Esophagus muscularis mucosa (tissue), 4 donors: ENCODE data around the gene MGAT5B. TPM values are rescaled to one million over a fixed set of nuclear protein-coding genes. Genes with fewer than 3 reads are reported as not detected.
"Not testable (repeated sequence)": the region's sequence is repeated elsewhere in the genome, so short reads cannot be mapped to it uniquely, and the experiment has no call there.

Experiments
- DNase-seq: peaks from one replicate; pipeline ENCODE4 v3.0.0-alpha.2; 2017; ENCODE audit errors: extremely low spot score
- H3K27ac ChIP-seq, 4 donors: fragments of 200-600 bp; sonication (generic); replicated peaks in 1 of 4; 1 replicate in 3 of 4; 2 replicates in 1 of 4; pipeline ENCODE4 v1.5.1; 2016 to 2019; ENCODE audit warnings: mild to moderate bottlenecking in 1 of 4
- H3K27me3 ChIP-seq, 4 donors: fragments of 200-600 bp; sonication (generic); one replicate each; pipeline versions ENCODE4 v1.5.1 to v1.6.0; 2016 to 2019
- H3K36me3 ChIP-seq, 4 donors: fragments of 200-600 bp; sonication (generic); one replicate each; pipeline ENCODE4 v1.5.1; 2016 to 2019
- H3K4me1 ChIP-seq, 4 donors: fragments of 200-600 bp; sonication (generic); one replicate each; pipeline ENCODE4 v1.5.1; 2016 to 2019
- H3K4me3 ChIP-seq, 4 donors: fragments of 200-600 bp; sonication (generic); 1 replicate in 2 of 4; 2 replicates in 2 of 4; pipeline ENCODE4 v1.5.1; 2016 to 2019; ENCODE audit warnings: mild to moderate bottlenecking in 4 of 4, moderate library complexity in 1 of 4
- H3K9me3 ChIP-seq, 4 donors: fragments of 200-600 bp; sonication (generic); 1 replicate in 3 of 4; 2 replicates in 1 of 4; pipeline ENCODE4 v1.5.1; 2016 to 2019
- EP300 ChIP-seq: sonication (generic); formaldehyde crosslinking; IDR thresholded peaks from one replicate; pipeline ENCODE4 v1.6.1; 2017; ENCODE audit warnings: antibody characterized with exemption
- POLR2A ChIP-seq: fragments of 450-650 bp; IDR thresholded peaks from one replicate; pipeline ENCODE4 v1.6.1; 2017; ENCODE audit warnings: antibody characterized with exemption, moderate library complexity, mild to moderate bottlenecking, low read depth
- POLR2AphosphoS5 ChIP-seq, 2 donors: sonication (generic); formaldehyde crosslinking; IDR thresholded peaks; one replicate each; pipeline ENCODE4 v1.6.1; 2017; ENCODE audit warnings: antibody characterized with exemption in 2 of 2
- WGBS: methylation state at CpG from one replicate; pipeline ENCODE4 v1.1.5; 2018; 5-methylcytosine and 5-hydroxymethylcytosine counted together
- intact Hi-C: fragments of 100-400 bp; cut with DNase I; formaldehyde crosslinking; loops from one replicate; pipeline ENCODE4 v1.15.1; 2023
- total RNA-seq, 4 donors: library from RNA; depleted of rRNA; stranded (reverse); fragments of >200 nt; gene quantifications; one replicate each; pipeline versions ENCODE4 v1.1.0 to v1.2.1, GENCODE V29; 2016
- TF ChIP-seq, protein P1 (sequence below), 3 experiments: fragments of 200-600 bp in 2 of 3; fragments of 450-650 bp in 1 of 3; sonication (generic) in 2 of 3; IDR thresholded peaks; one replicate each; pipeline ENCODE4 v1.5.1; 2017 to 2019; ENCODE audit warnings: antibody characterized with exemption in 3 of 3, mild to moderate bottlenecking in 2 of 3, moderate library complexity in 1 of 3

The MGAT5B gene
- total RNA-seq, 4 donors from 2014 or later: under 0.01 to 1.7 (median 0.43) TPM

DNA sequence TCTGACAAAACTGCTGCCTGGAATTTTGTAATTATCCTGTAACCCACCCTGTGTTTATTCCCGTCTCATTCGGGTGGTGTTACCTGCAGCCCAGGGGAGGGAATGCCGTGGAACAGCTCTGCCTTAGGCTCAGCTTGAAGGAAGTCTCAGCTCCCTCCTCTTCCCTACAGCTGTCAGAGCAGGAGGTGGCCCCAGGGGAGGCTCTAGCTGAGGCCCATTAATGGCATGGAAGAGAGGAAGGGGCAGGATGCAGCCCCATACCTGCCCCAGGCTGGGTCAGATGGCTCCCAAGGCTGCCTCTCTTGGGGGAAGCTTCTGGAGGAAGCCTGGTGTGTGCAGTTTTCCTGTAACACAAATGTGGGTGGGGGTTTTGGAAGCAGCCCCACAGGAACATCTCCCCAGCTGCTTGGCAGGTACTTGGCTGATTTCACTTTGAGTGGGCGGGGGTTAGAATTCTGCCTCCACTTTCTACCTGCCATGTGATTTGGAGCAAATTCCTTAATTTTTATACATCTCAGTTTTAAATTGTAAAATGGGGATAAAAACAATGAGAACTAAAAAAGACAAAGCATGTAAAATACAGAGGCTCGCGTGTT lies 103.9 kb downstream of the MGAT5B start:
- TF ChIP-seq, protein P1, sequence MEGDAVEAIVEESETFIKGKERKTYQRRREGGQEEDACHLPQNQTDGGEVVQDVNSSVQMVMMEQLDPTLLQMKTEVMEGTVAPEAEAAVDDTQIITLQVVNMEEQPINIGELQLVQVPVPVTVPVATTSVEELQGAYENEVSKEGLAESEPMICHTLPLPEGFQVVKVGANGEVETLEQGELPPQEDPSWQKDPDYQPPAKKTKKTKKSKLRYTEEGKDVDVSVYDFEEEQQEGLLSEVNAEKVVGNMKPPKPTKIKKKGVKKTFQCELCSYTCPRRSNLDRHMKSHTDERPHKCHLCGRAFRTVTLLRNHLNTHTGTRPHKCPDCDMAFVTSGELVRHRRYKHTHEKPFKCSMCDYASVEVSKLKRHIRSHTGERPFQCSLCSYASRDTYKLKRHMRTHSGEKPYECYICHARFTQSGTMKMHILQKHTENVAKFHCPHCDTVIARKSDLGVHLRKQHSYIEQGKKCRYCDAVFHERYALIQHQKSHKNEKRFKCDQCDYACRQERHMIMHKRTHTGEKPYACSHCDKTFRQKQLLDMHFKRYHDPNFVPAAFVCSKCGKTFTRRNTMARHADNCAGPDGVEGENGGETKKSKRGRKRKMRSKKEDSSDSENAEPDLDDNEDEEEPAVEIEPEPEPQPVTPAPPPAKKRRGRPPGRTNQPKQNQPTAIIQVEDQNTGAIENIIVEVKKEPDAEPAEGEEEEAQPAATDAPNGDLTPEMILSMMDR (IDR thresholded peaks at IDR 0.05): no peak
- TF ChIP-seq EP300: no peak
- no peak for TF ChIP-seq POLR2A
- TF ChIP-seq POLR2AphosphoS5 (IDR thresholded peaks at IDR 0.05): no peak
- H3K4me3 ChIP-seq: no peak overlapping the region
- H3K9me3 ChIP-seq: no peaks in the 10 kb centered on the region
- no peaks in the 10 kb centered on the region for H3K36me3 ChIP-seq
- no peak for DNase-seq
- peaks cover 13 to 16% (median 15%) of the 10 kb centered on the region in 4 donors for H3K4me1 ChIP-seq
- H3K27ac ChIP-seq: no peak overlapping the region
- intact Hi-C loops: no loop called here
- H3K27me3 ChIP-seq: peaks cover 0 to 50% (median 16%) of the 10 kb centered on the region in 4 donors
- 77% methylated on average over 6 of the region's 6 CpGs for WGBS

DNA sequence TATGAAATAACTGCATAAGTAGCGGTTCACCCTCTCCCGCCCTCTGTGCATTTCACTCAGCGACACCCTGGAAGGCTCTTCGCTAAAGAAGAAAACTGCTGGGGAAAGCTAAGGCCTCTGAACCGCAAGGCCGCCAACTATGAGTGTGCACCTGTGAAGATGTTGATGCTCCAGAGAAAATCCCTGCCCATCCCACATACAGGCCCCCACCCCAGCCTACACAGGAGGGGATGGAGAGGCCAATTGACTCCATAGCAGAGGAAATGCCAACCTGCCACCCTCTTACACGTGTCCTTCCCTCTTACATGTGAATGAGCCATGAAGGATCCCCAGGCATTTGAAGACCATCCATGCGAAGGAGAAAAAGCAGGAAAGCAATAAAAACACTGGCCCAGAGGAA lies 104.8 kb downstream of the MGAT5B start:
- no peak overlapping the region for H3K4me3 ChIP-seq
- peaks cover 13 to 16% (median 15%) of the 10 kb centered on the region in 4 donors for H3K4me1 ChIP-seq
- no peak for DNase-seq
- H3K27ac ChIP-seq: no peak overlapping the region
- H3K27me3 ChIP-seq: peaks cover 0 to 41% (median 14%) of the 10 kb centered on the region in 4 donors
- intact Hi-C loops: no loop called here
- TF ChIP-seq POLR2AphosphoS5 (IDR thresholded peaks at IDR 0.05) (no peak), EP300 (no peak), POLR2A (no peak)
- TF ChIP-seq, protein P1 (IDR thresholded peaks at IDR 0.05): no peak
- WGBS: 91% methylated on average over 8 of the region's 8 CpGs
- no peaks in the 10 kb centered on the region for H3K9me3 ChIP-seq
- H3K36me3 ChIP-seq: no peaks in the 10 kb centered on the region

DNA sequence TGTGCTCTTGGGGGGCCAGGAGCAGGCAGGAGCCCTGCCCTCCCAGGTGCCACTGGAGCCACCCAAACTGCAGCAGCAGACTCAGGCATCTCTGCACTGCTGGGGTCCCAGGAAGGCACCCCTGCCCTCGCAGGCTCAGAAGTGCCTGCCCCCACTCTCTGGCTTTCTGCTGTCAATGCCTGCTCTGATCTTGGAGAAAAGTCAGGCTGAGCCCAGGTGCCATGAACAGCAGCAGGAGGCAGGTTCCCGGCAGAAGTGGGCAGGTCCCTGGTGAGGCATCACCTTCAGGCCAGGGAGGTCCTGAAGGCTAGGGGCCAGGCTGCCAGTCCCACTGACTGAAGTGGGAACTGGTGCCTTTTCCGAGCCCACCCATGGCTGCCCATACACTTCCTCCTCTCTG lies 106.5 kb downstream of the MGAT5B start:
- Histone ChIP-seq H3K4me1 (peaks cover 0 to 3% (median 3%) of the 10 kb centered on the region in 4 donors), H3K27me3 (peaks cover 0 to 24% (median under 1%) of the 10 kb centered on the region in 4 donors), H3K36me3 (no peaks in the 10 kb centered on the region), H3K9me3 (no peaks in the 10 kb centered on the region), H3K27ac (no peak overlapping the region), H3K4me3 (no peak overlapping the region)
- DNase-seq: no peak
- intact Hi-C loops: no loop called here
- TF ChIP-seq, protein P1 (IDR thresholded peaks at IDR 0.05): no peak
- TF ChIP-seq POLR2AphosphoS5 (IDR thresholded peaks at IDR 0.05) (no peak), EP300 (no peak), POLR2A (no peak)
- WGBS: 83% methylated on average over 1 of the region's 3 CpGs

DNA sequence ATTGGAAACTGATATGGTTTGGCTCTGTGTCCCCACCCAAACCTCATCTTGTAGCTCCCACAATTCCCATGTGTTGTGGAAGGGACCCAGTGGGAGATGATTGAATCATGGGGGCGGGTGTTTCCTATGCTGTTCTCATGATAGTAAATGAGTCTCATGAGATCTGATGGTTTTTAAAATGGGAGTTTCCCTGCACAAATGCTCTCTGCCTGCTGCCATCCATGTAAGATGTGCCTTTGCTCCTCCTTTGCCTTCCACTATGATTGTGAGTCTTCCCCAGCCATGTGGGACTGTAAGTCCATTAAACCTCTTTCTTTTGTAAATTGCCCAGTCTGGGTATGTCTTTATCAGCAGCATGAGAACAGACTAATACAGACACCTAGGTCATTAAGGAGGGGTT lies 109.8 kb downstream of the MGAT5B start:
- H3K4me1 ChIP-seq, intact Hi-C loops, H3K36me3 ChIP-seq, H3K4me3 ChIP-seq, H3K27ac ChIP-seq, DNase-seq, H3K9me3 ChIP-seq: not testable (repeated sequence)
- 88% methylated on average over 1 of the region's 1 CpG for WGBS
- peaks cover 0 to 29% (median 0%) of the 10 kb centered on the region in 4 donors for H3K27me3 ChIP-seq

DNA sequence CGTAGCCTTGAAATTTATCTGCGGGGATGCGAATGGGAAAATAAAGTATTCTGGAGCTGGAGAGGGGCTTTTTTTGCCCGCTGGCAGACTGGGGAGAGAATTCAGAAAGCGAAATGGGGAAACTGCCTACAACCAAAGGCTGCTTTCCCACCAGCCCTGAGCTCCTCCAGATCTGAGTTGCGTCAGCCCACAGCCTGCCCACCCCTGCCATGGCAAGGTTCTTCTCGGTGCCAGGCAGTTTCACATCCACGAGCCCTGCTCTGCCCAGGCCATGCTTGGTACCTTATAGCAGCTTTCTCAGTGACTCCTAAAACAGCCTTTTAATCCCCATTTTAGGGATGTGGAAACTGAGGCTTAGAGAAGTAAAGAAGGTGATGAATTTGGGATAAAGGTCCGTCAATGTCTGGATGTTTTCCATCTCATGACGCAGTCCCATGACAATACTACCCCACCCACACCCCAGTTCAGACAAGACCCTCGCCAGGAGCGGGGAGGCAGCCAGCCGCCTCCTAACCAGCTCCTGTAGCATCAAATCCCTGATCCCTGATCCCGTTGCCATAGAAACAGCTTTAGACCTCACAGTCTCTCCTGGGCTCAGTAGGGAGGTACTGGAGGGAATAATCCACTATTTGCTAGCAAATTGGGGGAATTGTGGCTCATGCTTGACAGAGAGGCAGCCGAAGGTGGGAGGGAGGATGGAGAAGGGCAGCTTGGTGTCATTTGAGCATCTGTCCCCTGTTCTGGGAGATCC lies 113.5 kb downstream of the MGAT5B start:
- intact Hi-C loops: no loop called here
- TF ChIP-seq EP300 (no peak), POLR2AphosphoS5 (IDR thresholded peaks at IDR 0.05) (no peak), POLR2A (no peak)
- TF ChIP-seq, protein P1 (IDR thresholded peaks at IDR 0.05): no peak
- DNase-seq: no peak
- no peaks in the 10 kb centered on the region for H3K4me1 ChIP-seq
- no peak overlapping the region for H3K4me3 ChIP-seq
- H3K9me3 ChIP-seq: no peaks in the 10 kb centered on the region
- no peak overlapping the region for H3K27ac ChIP-seq
- peaks cover 0 to 40% (median 0%) of the 10 kb centered on the region in 4 donors for H3K27me3 ChIP-seq
- 70% methylated on average over 14 of the region's 15 CpGs for WGBS
- no peaks in the 10 kb centered on the region for H3K36me3 ChIP-seq
